ENCODE measurements around the gene TTLL11.
"Not testable (repeated sequence)": the region's sequence is repeated elsewhere in the genome, so short reads cannot be mapped to it uniquely, and the experiment has no call there.

TTLL11 gene

DNA sequence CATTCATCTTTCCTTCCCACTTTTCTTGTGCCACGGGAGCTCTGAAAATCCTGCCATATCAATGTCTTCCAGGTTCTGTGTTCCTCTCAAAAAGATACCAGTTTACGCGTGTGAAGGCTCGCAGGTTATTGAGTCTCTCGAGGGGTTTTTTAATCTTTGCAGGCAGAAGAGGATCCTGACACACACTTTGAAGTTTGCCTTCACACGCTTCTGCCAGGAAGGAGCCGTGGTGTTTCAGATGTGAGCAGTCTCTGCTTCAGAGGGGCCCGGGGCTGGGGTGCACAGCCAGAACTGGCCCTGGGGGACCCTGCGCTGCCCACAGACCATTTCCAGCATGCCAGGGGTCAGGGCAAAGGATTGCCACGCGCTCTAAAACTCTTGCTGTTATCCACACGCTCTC lies 167.2 kb downstream of the TTLL11 start:
- DNase-seq = no peak

DNA sequence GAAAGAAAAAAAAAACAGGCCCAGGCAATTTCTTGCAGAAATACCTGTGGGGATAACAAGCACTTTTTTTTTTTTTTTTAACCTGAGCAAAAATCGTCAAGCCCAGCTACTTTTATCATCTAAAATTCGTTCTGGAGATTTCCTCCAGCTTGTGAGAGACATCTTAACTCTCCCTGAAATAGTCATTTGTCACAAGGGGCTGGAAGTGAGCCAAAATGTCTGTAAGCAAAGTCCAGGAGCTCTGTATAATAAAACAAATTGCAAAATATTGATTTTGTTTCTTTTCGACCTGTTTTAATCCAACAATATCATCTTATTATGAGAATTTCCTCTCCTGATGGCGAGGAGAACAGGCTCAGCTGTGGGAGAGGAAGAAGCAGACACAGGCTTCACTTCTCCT lies 168.4 kb downstream of the TTLL11 start:
- no peak for DNase-seq

- DNase-seq = no peak
These were observed 171.7 kb downstream of the TTLL11 start for GRCh38 chr9:121921444-121921843.

DNA sequence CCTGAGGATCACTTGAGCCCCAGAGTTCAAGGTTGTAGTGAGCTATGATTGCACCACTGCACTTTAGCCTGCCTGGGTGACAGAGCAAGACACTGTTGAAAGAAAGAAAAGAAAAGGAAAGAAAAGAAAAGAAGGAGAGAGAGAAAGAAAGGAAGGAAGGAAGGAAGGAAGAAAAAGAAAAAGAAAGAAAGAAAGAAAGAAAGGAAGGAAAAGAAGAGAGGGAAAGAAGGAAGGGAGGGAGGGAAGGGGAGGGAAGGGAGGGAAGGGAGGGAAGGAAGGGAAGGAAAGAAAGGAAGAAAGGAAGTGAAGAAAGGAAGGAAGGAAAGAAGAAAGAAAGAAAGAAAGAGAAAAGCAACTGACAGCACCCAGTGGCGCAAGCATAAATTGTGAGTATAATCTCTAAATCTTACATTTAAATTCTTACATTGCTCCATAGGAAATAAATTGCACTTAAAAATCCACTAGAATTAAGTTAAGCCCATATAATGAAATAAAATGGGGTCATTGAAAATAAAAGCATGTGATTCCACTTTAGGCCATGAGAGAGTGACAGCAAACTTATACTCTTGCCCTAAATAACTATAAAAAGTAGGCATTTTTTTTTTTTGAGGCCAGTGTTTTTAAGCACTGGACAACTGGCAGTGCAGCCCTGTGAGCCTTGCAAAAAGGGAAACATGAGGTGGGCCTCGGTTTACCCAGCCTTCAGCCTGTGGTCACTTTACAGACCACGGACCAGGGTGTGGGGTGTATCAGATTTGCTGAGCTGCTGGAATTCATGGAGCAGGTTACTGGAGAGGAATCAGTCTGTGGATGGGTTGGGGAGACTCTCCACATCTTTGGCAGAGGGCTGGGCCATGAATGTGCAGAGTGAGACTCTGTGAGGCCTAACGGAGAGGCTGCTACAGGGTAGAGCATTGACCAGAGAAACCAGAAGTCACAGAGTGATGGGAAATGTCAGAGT lies 175.5 kb downstream of the TTLL11 start:
- no peak for DNase-seq

DNA sequence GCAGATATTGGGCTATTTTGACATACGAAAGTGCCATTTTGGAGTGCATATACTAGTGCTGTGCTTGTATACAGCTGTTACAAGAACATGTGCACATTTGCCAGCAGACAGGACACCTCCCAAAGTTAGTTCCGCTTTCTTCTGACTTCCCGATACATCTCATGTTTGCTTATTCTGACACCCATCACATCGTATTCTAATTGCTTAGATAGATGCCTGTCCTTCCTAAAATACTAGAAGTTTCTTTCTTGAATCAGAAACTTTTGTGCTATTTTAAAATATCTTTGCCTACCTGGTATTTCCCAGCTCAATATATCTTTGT lies 177.8 kb downstream of the TTLL11 start:
- DNase-seq = no peak

DNA sequence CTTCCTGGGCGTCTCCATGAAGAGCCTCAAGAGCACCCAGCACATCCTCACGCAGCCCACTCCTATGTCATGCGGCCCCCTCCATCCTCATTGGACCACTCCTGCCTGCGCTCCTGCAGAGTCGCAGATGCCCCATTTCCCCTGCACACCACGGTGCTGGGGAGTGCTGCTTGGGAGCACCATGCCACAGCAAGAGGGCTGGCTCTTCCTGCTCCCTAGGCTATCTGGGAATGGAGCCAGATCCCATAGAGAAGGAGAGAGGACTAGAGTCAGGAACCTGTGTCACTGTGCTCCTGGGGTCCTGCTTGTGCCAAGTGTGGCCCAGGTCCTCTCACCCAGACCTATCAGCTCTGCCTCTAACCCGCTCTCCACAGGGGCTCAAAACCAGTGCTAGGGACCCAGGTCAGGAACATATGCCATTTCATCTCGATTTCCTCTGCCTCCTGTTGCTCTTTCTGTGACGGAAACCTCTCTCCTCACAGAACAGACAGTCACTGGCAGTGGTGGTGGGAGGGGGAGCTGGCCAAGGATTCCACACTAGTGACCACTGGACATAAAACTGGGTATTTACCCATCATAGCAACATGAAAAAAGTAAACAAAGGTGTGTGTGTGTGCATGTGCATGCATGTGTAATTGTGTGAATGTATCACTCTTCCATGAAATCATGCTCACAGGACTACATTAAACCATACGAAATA lies 178.4 kb downstream of the TTLL11 start:
- no peak for DNase-seq

- DNase-seq = no peak
These were observed 179.0 kb downstream of the TTLL11 start for GRCh38 chr9:121914017-121914595.

GRCh38 chr9:121912812-121913627 lies 180.1 kb downstream of the TTLL11 start:
- no peak for DNase-seq

- DNase-seq = no peak
These were observed 182.5 kb downstream of the TTLL11 start for GRCh38 chr9:121910491-121911040.

- DNase-seq = no peak
These were observed 184.0 kb downstream of the TTLL11 start for GRCh38 chr9:121909111-121909510.

- DNase-seq = no peak
These were observed 186.8 kb downstream of the TTLL11 start for GRCh38 chr9:121906074-121906870.

DNA sequence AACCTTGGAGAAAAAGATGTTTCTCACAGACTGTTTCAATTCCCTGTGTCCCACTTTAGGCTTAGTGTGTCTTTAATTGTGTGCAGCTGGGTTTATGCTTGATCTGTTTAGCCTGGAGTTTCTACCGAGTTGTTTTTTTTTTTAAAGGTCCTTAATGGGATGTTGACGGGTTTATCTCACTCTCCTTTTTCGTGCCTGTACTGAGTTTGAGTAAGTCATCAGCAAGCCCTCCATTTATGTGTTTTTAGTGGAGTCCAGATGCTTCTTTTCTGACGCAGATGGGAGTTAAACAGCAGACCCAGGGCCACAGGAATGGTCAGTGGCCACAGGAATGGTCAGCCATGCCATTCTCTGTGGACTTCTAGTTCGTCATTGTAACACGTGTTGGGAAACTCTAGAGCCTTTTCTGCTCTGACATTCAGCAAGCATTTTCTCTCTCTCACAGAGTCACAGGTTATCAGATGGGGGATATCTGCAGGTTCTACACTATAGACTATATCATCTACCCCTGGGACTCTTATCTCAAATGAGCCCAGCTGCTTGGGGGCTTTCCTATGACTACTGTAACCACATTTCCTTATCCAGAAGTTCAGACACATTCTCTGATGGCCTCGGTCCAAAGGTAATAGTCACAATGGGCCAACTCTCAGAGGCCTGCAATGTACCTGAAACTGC lies 190.5 kb downstream of the TTLL11 start:
- no peak for DNase-seq

- DNase-seq = no peak
These were observed 191.5 kb downstream of the TTLL11 start for GRCh38 chr9:121901616-121902015.

GRCh38 chr9:121900163-121900562 lies 192.9 kb downstream of the TTLL11 start:
- DNase-seq = no peak

GRCh38 chr9:121898856-121899255 lies 194.3 kb downstream of the TTLL11 start:
- no peak for DNase-seq

DNA sequence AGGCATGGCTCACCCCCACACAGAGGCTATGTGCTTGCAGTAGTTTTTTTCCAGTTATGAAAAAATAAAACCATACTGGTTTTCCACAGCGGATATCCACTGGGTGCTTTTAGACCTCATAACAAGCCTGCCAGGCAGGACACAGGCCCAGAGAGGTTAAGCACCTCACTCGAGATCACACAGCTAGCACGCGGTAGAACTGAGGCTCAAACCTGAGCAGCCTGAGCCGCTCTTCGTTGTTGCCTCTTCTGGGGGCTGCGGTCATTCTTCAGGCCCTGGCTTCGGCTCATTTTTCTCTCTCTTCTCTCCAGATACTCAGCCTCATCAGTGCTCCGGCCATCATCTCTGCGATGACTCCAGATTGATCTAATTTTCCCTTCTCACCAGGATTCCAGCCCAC lies 196.0 kb downstream of the TTLL11 start:
- no peak for DNase-seq

DNA sequence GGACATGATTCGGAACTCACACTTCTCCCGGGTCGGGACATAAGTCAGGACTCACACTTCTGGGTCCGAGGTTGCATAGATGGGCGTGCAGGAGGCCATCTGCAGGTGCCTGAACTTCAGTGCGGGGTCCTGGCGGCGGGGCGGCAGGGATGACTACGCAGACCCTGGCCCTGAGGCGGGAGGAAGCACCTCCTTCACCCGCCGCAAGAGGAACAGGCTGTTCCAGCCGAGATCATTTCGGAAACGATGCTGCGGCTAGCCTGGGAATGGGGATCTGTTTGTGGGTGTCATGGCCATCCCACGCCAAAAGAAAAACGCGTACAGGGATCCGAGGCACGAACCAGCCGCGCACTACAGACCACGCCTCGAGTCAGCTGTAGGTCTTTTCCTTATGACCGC lies 196.6 kb downstream of the TTLL11 start:
- no peak for DNase-seq

DNA sequence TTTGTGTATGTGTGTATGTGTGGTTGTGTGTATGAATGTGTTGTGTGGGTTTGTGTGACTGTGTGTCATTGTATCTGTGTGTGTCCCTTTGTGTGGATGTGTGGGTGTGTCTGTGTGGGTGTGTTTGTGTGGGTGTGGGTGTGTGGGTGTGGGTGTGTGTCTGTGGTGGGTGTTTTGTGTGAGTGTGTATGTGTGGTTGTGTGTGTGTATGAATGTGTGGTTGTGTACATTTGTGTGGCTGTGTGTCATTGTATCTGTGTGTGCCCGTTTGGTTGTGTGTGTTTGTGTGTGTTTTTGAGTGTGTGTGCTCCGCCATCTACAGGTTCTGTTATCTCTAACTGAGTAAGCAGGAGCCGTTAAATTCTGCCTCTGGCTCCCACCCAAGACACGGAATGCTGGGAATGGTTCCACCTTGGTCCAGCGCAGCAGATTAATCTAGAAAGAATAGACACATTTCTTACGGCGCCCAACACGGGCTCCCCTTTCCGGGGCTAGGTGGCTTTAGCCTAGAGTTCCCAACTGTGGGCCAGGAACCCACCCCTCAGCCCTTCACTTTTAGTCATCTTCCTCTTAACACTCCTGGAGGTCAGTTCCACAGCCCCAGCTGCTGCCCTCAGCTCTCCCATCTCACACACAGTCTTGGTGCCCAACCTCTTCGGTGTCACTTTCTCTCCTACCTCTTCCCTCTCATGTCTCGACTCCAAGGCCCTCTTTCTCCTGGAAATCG lies 197.1 kb downstream of the TTLL11 start:
- no peak for DNase-seq

DNA sequence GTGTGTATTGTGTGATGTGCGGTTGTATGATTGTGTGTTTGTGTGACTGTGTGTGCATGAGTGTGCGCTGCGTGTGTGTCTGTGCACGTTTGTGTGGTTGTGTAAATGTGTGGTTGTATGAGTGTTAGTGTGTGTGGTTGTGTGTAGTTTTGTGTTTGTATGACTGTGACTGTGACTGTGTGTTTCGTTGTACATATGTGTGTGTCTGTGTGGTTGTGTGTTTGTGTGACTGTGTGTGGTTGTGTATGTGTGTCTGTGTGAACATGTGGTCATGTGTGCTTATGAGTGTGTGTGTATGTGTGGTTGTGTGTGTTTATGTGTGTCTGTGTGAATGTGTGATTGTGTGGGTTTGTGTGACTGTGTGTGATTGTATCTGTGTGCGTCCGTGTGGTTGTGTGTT lies 197.8 kb downstream of the TTLL11 start:
- DNase-seq = no peak

GRCh38 chr9:121894380-121894779 lies 198.7 kb downstream of the TTLL11 start:
- not testable (repeated sequence) for DNase-seq

- no peak for DNase-seq
These were observed 199.3 kb downstream of the TTLL11 start for GRCh38 chr9:121893786-121894185.

Measured in CD4-positive, alpha-beta T cell treated with Interleukin-6 for 4 hours (primary cell).